ENCODE measurements around the gene BOLA1.

BOLA1 gene

GRCh38 chr1:149931212-149931790, 31.9 kb downstream of the BOLA1 start:
- H3K9me3 ChIP-seq (ENCODE audit: control insufficient read depth, insufficient read depth, low read depth, low read length) = no peaks in the 10 kb centered on the region
- POLR2A ChIA-PET = no interaction called here
- CTCF ChIA-PET = no interaction called here

GRCh38 chr1:149932474-149932873, 33.1 kb downstream of the BOLA1 start:
- H3K9me3 ChIP-seq (ENCODE audit: control insufficient read depth, insufficient read depth, low read depth, low read length) = no peaks in the 10 kb centered on the region
- no peak overlapping the region for H3K4me3 ChIP-seq (ENCODE audit: low read depth, low read length)
- POLR2A ChIA-PET = no interaction called here
- no peak overlapping the region for H3K27ac ChIP-seq (ENCODE audit: extremely low read depth, low read depth, low read length)
- peaks cover 3% of the 10 kb centered on the region; the same call in 1 of the 2 replicates for H3K4me1 ChIP-seq (ENCODE audit: control insufficient read depth, insufficient read depth, low read length)
- no peak for TF ChIP-seq HIC1 (tag by site-specific recombination; IDR thresholded peaks at IDR 0.05)
- TF ChIP-seq ZNF404 (tag by site-specific recombination; IDR thresholded peaks at IDR 0.05) = no peak
- no peak for TF ChIP-seq ELK4 (IDR thresholded peaks at IDR 0.05; ENCODE audit: borderline replicate concordance, low read depth, low read length)
- no peak for TF ChIP-seq ZNF302 (tag by site-specific recombination; IDR thresholded peaks at IDR 0.05; ENCODE audit: low read depth)
- TF ChIP-seq ZNF600 (tag by site-specific recombination; IDR thresholded peaks at IDR 0.05) = no peak
- TF ChIP-seq ZNF280D (tag by site-specific recombination; IDR thresholded peaks at IDR 0.05) = no peak
- peaks cover 0 to 43% of the 10 kb centered on the region in 2 experiments; a peak in 1 of 3 replicates for H3K36me3 ChIP-seq (ENCODE audit: control insufficient read depth in 2 of 2, insufficient read depth in 1 of 2, low read length in 2 of 2)
- CTCF ChIA-PET = no interaction called here

More at GRCh38 chr1:149931212-149931790, 31.9 kb downstream of the BOLA1 start:
- TF ChIP-seq ZBTB7A (tag by site-specific recombination; IDR thresholded peaks at IDR 0.05; ENCODE audit: low read depth) = no peak
- TF ChIP-seq ZNF449 (tag by site-specific recombination; IDR thresholded peaks at IDR 0.05) = no peak
- TF ChIP-seq ZNF302 (tag by site-specific recombination; IDR thresholded peaks at IDR 0.05; ENCODE audit: low read depth) = no peak
- TF ChIP-seq ZBTB11 (tag by site-specific recombination; conservative IDR thresholded peaks at IDR 0.05; ENCODE audit: low read depth) = no peak
- no peak for TF ChIP-seq ZEB2 (tag by site-specific recombination; IDR thresholded peaks at IDR 0.05)
- TF ChIP-seq ZNF473 (tag by site-specific recombination; IDR thresholded peaks at IDR 0.05) = no peak
- no peak for TF ChIP-seq ZNF610 (tag by site-specific recombination; IDR thresholded peaks at IDR 0.05; ENCODE audit: borderline replicate concordance)
- Histone ChIP-seq H3K36me3 (ENCODE audit: control insufficient read depth in 2 of 2, insufficient read depth in 1 of 2, low read length in 2 of 2) (peaks cover 1 to 52% of the 10 kb centered on the region in 2 experiments), H3K27ac (ENCODE audit: extremely low read depth, low read depth, low read length) (no peak overlapping the region), H3K4me1 (ENCODE audit: control insufficient read depth, insufficient read depth, low read length) (0 out of 2 replicates have a peak, but pooled peaks cover 2% of the 10 kb centered on the region), H3K4me3 (ENCODE audit: low read depth, low read length) (no peak overlapping the region)

Data from HEK293 (cell line).